ENCODE measurements around the gene CD180. TPM values are rescaled to one million over a fixed set of nuclear protein-coding genes. Genes with fewer than 3 reads are reported as not detected.

CD180 gene
- total RNA-seq, 1 donor from 2014 or later = not detected

- H3K36me3 Mint-ChIP-seq = peaks cover 22% of the 10 kb centered on the region
- no peak for DNase-seq (ENCODE audit: low spot score in 2 of 2, unreplicated experiment in 2 of 2)
- H3K4me3 Mint-ChIP-seq = no peak overlapping the region
- H3K27ac Mint-ChIP-seq = no peak overlapping the region
- no peaks in the 10 kb centered on the region for H3K27me3 Mint-ChIP-seq (ENCODE audit: low read depth)
- H3K9me3 Mint-ChIP-seq = no peaks in the 10 kb centered on the region
- peaks cover 17% of the 10 kb centered on the region for H3K4me1 Mint-ChIP-seq
- TF ChIP-seq CTCF (IDR thresholded peaks at IDR 0.05; ENCODE audit: unreplicated experiment) = no peak
Observed at GRCh38 chr5:67149951-67150523, 46.6 kb downstream of the CD180 start.

- no peak for TF ChIP-seq CTCF (IDR thresholded peaks at IDR 0.05; ENCODE audit: unreplicated experiment)
- H3K27ac Mint-ChIP-seq = no peak overlapping the region
- no peak overlapping the region for H3K4me3 Mint-ChIP-seq
- no peak for DNase-seq (ENCODE audit: low spot score in 2 of 2, unreplicated experiment in 2 of 2)
- H3K27me3 Mint-ChIP-seq (ENCODE audit: low read depth) = no peaks in the 10 kb centered on the region
- H3K9me3 Mint-ChIP-seq = no peaks in the 10 kb centered on the region
- peaks cover 17% of the 10 kb centered on the region for H3K4me1 Mint-ChIP-seq
- H3K36me3 Mint-ChIP-seq = peaks cover 20% of the 10 kb centered on the region
Observed at GRCh38 chr5:67149057-67149950, 47.3 kb downstream of the CD180 start.

GRCh38 chr5:67147760-67148159 lies 48.8 kb downstream of the CD180 start:
- no peak for TF ChIP-seq CTCF (IDR thresholded peaks at IDR 0.05; ENCODE audit: unreplicated experiment)
- Mint-ChIP-seq H3K27ac (no peak overlapping the region), H3K4me3 (no peak overlapping the region), H3K9me3 (no peaks in the 10 kb centered on the region), H3K4me1 (peaks cover 20% of the 10 kb centered on the region), H3K36me3 (peaks cover 31% of the 10 kb centered on the region), H3K27me3 (ENCODE audit: low read depth) (no peaks in the 10 kb centered on the region)
- no peak for DNase-seq (ENCODE audit: low spot score in 2 of 2, unreplicated experiment in 2 of 2)

- H3K4me3 Mint-ChIP-seq = no peak overlapping the region
- H3K9me3 Mint-ChIP-seq = no peaks in the 10 kb centered on the region
- TF ChIP-seq CTCF (IDR thresholded peaks at IDR 0.05; ENCODE audit: unreplicated experiment) = no peak
- H3K27ac Mint-ChIP-seq = no peak overlapping the region
- peaks cover 34% of the 10 kb centered on the region for H3K36me3 Mint-ChIP-seq
- no peak for DNase-seq (ENCODE audit: low spot score in 2 of 2, unreplicated experiment in 2 of 2)
- H3K27me3 Mint-ChIP-seq (ENCODE audit: low read depth) = no peaks in the 10 kb centered on the region
- peaks cover 23% of the 10 kb centered on the region for H3K4me1 Mint-ChIP-seq
Observed at GRCh38 chr5:67146981-67147380, 49.6 kb downstream of the CD180 start.

GRCh38 chr5:67146574-67146973 lies 50.0 kb downstream of the CD180 start:
- TF ChIP-seq CTCF (IDR thresholded peaks at IDR 0.05; ENCODE audit: unreplicated experiment) = no peak
- Mint-ChIP-seq H3K4me3 (no peak overlapping the region), H3K36me3 (peaks cover 36% of the 10 kb centered on the region), H3K4me1 (peaks cover 23% of the 10 kb centered on the region), H3K27me3 (ENCODE audit: low read depth) (no peaks in the 10 kb centered on the region), H3K9me3 (no peaks in the 10 kb centered on the region), H3K27ac (no peak overlapping the region)
- no peak for DNase-seq (ENCODE audit: low spot score in 2 of 2, unreplicated experiment in 2 of 2)

Measured in mesothelial cell of epicardium (in vitro differentiated cells).